Natural killer cell (primary cell): ENCODE data around the gene UBP1. TPM values are rescaled to one million over a fixed set of nuclear protein-coding genes. Genes with fewer than 3 reads are reported as not detected.

Experiments
- ATAC-seq, 3 donors: fragments of 150-1000 bp in 2 of 3; fragments of 200-7000 bp in 1 of 3; cut with Tn5 transposase; 1 replicate in 1 of 3; 2 replicates in 2 of 3; pipeline ENCODE4 v1.10.0; 2021; ENCODE audit warnings: mild to moderate bottlenecking in 2 of 3, moderate library complexity in 2 of 3
- DNase-seq, 2 donors: peaks; one replicate each; pipeline versions ENCODE4 v3.0.0 to v3.0.0-alpha.2; 2013 to 2021; ENCODE audit warnings: mixed read lengths in 1 of 2
- H3K27ac ChIP-seq: one replicate; pipeline ENCODE4 v1.5.1; 2013; ENCODE audit warnings: mild to moderate bottlenecking, low read length
- H3K27me3 ChIP-seq: one replicate; pipeline ENCODE4 v1.6.1; 2013; ENCODE audit warnings: low read length; ENCODE audit not compliant: control insufficient read depth, insufficient read depth
- H3K36me3 ChIP-seq: one replicate; pipeline ENCODE4 v1.6.1; 2013; ENCODE audit warnings: low read length; ENCODE audit not compliant: control insufficient read depth, insufficient read depth
- H3K4me1 ChIP-seq: one replicate; pipeline ENCODE4 v1.6.1; 2013; ENCODE audit warnings: low read length; ENCODE audit not compliant: control insufficient read depth, insufficient read depth
- H3K4me3 ChIP-seq: one replicate; pipeline ENCODE4 v1.5.1; 2013; ENCODE audit warnings: low read length
- H3K9me3 ChIP-seq: one replicate; pipeline ENCODE4 v1.6.1; 2013; ENCODE audit warnings: low read length; ENCODE audit not compliant: control insufficient read depth, insufficient read depth
- H3K27ac Mint-ChIP-seq, 2 donors: one replicate each; pipeline ENCODE4 v1.8.0; 2022; ENCODE audit warnings: mild to moderate bottlenecking in 2 of 2, mixed read lengths in 2 of 2, moderate library complexity in 1 of 2
- H3K27me3 Mint-ChIP-seq, 2 donors: one replicate each; pipeline ENCODE4 v1.8.0; 2022; ENCODE audit warnings: low read depth in 2 of 2, mixed read lengths in 2 of 2
- H3K36me3 Mint-ChIP-seq: one replicate; pipeline ENCODE4 v1.8.0; 2022; ENCODE audit warnings: mixed read lengths
- H3K4me1 Mint-ChIP-seq, 2 donors: one replicate each; pipeline ENCODE4 v1.8.0; 2022; ENCODE audit warnings: mixed read lengths in 2 of 2
- H3K4me3 Mint-ChIP-seq: one replicate; pipeline ENCODE4 v1.8.0; 2022; ENCODE audit warnings: mild to moderate bottlenecking, moderate library complexity, mixed read lengths
- H3K9me3 Mint-ChIP-seq, 2 donors: one replicate each; pipeline ENCODE4 v1.8.0; 2022; ENCODE audit warnings: mixed read lengths in 2 of 2
- CTCF ChIP-seq: fragments of 200-600 bp; IDR thresholded peaks from one replicate; pipeline ENCODE4 v1.8.0; 2022; ENCODE audit warnings: antibody characterized with exemption
- WGBS: methylation state at CpG from one replicate; pipeline ENCODE4 v1.1.7; 2013; ENCODE audit warnings: missing lambda C conversion rate; ENCODE audit not compliant: insufficient coverage; 5-methylcytosine and 5-hydroxymethylcytosine counted together
- intact Hi-C: fragments of 100-400 bp; cut with micrococcal nuclease; formaldehyde crosslinking; loops from one replicate; pipeline ENCODE4 v1.14.2; 2022
- total RNA-seq, 4 donors: library from RNA; stranded (reverse); fragments of 120-200 nt in 1 of 4; gene quantifications; one replicate each; pipeline versions ENCODE4 v1.2.3 to v1.2.4, GENCODE V29; 2013 to 2022

Gene UBP1
- total RNA-seq, 3 donors from 2014 or later (not counting 1 experiment from before 2014, with no cell fraction given), result 70.3 to 78.4 (median 76.7) TPM

DNA sequence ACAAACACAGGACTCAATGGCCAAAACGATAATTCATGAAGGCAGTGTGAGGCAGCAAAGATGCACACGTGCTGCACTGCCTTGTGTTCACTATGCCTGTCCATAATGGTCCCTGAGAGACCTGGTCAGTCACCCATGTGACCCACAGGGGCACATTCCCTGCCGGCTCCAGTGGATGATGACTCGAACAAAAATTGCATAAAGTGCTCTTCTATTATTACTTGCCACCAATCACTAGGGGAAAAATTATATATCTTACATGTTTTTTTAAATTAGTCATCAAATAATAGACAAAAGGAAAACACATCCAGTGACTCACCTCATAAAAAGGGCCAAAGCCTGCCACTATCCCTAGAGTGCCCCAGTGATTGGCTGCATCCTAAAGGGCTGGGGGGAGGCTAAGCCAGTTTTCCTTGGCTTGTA, 47.5 kb downstream of the UBP1 start:
- Mint-ChIP-seq H3K27me3 (no peaks in the 10 kb centered on the region), H3K36me3 (peaks cover 49% of the 10 kb centered on the region), H3K4me1 (peaks cover 6 to 7% of the 10 kb centered on the region in 2 donors), H3K27ac (peak overlapping the region in 1 of 2 donors; percentile 13), H3K4me3 (no peak overlapping the region), H3K9me3 (no peaks in the 10 kb centered on the region)
- intact Hi-C loops, result no loop called here
- H3K4me1 ChIP-seq, result no peaks in the 10 kb centered on the region
- H3K36me3 ChIP-seq, result peaks cover 80% of the 10 kb centered on the region
- H3K9me3 ChIP-seq, result no peaks in the 10 kb centered on the region
- 83% methylated on average over 3 of the region's 4 CpGs for WGBS
- H3K4me3 ChIP-seq, result no peak overlapping the region
- H3K27ac ChIP-seq, result no peak overlapping the region
- no peak for ATAC-seq
- H3K27me3 ChIP-seq, result no peaks in the 10 kb centered on the region
- DNase-seq, result no peak
- TF ChIP-seq CTCF, result no peak

DNA sequence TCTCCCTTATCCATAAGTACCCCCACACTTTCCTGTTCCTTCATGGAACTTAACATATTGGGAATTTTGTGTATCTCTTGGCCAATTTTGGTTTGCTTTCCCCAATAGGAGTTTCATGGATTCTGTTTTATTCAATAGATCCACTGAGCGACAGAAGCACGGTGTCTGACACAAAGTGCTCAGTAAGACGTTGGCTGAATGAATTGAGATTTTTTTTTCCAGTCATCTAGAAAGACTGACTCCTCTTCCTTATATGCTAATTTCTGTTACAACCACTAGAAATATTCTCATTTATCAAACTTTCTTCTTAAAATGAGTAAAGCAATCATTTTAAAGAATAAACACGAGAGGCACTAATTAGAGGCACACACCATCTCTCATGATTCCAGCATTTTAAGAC, 48.1 kb downstream of the UBP1 start:
- WGBS, result 89% methylated on average over 4 of the region's 4 CpGs
- no peak overlapping the region for H3K4me3 ChIP-seq
- Mint-ChIP-seq H3K36me3 (peaks cover 44% of the 10 kb centered on the region), H3K9me3 (no peaks in the 10 kb centered on the region), H3K27me3 (no peaks in the 10 kb centered on the region), H3K4me3 (no peak overlapping the region), H3K4me1 (peaks cover 6 to 7% of the 10 kb centered on the region in 2 donors), H3K27ac (peak overlapping the region; percentile 13 to 23)
- H3K27ac ChIP-seq, result no peak overlapping the region
- H3K9me3 ChIP-seq, result no peaks in the 10 kb centered on the region
- H3K27me3 ChIP-seq, result no peaks in the 10 kb centered on the region
- no peaks in the 10 kb centered on the region for H3K4me1 ChIP-seq
- ATAC-seq (no peak), DNase-seq (no peak)
- no peak for TF ChIP-seq CTCF
- intact Hi-C loops, result no loop called here
- H3K36me3 ChIP-seq, result peaks cover 76% of the 10 kb centered on the region

DNA sequence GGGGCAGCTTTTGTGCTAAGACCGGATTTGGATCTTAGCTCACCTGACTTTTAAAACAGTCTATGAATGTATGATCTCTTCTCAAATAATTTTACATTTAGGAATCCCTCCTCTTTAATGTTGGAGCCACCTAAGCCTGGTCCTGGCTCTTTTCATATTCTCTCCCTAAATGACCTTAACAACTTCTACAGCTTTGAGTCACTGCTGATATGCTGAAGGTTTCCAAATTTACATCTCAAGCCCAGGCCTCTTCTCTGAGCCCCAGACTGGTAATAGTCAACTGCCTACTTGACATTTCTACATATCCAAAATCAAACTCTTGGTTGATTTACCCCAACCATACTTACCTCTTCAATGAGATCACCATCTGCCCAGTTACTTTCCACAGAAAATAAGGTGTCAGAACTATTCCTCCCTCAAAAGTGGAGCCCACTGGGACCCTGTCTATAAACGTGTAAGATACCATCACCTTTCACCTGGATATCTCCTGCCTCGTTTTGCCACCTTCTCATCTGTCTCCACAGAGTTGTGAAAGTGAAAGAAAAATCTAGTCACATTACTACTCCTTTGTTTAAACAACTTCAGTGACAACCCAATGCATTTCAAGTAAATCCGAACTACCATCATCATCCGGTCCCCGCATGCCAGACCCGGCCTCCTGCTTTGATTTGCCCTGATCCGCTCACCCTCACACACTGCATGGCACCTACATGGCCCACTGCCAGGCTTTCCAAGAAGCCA, 48.8 kb downstream of the UBP1 start:
- Mint-ChIP-seq H3K27me3 (no peaks in the 10 kb centered on the region), H3K27ac (peak overlapping the region; percentile 13 to 23), H3K36me3 (peaks cover 38% of the 10 kb centered on the region), H3K4me1 (peaks cover 7 to 11% of the 10 kb centered on the region in 2 donors), H3K9me3 (no peaks in the 10 kb centered on the region), H3K4me3 (no peak overlapping the region)
- no peaks in the 10 kb centered on the region for H3K27me3 ChIP-seq
- no peaks in the 10 kb centered on the region for H3K4me1 ChIP-seq
- no peak overlapping the region for H3K27ac ChIP-seq
- no peak overlapping the region for H3K4me3 ChIP-seq
- TF ChIP-seq CTCF, result no peak
- whole genome bisulfite sequencing, result 89% methylated on average over 8 of the region's 8 CpGs
- no peak for DNase-seq
- intact Hi-C loops, result no loop called here
- H3K9me3 ChIP-seq, result no peaks in the 10 kb centered on the region
- H3K36me3 ChIP-seq, result peaks cover 74% of the 10 kb centered on the region
- no peak for ATAC-seq

DNA sequence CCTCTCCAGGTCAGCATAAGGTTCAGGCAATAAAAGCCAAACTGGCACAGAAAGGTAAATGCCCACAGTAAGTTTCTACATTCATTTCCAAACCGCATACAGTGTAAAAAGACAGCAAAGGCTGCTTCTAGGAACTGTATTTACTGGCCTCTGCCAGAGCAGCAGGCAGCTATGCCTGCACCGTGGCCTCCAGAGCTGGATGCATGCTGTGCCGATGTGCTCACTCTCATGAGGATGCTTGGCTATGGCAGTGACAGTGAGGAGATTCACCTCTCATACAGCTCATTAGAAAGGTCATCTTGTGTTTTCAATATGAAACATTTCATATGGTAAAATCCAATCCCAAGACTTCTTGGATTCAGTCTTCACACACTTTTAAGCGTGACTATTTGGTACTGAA, 50.3 kb downstream of the UBP1 start:
- peaks cover 68% of the 10 kb centered on the region for H3K36me3 ChIP-seq
- 99% methylated on average over 4 of the region's 4 CpGs for WGBS
- intact Hi-C loops, result no loop called here
- H3K4me3 ChIP-seq, result no peak overlapping the region
- H3K36me3 Mint-ChIP-seq, result peaks cover 38% of the 10 kb centered on the region
- DNase-seq (no peak), ATAC-seq (no peak)
- no peak overlapping the region for H3K4me3 Mint-ChIP-seq
- no peaks in the 10 kb centered on the region for H3K9me3 ChIP-seq
- H3K4me1 ChIP-seq, result no peaks in the 10 kb centered on the region
- no peaks in the 10 kb centered on the region for H3K27me3 Mint-ChIP-seq
- H3K4me1 Mint-ChIP-seq, result peaks cover 7 to 20% of the 10 kb centered on the region in 2 donors
- H3K9me3 Mint-ChIP-seq, result no peaks in the 10 kb centered on the region
- peak overlapping the region; percentile 6 to 14 for H3K27ac Mint-ChIP-seq
- no peak for TF ChIP-seq CTCF
- H3K27me3 ChIP-seq, result no peaks in the 10 kb centered on the region
- H3K27ac ChIP-seq, result no peak overlapping the region
